OCI-LY1 (cell line): ENCODE results near the gene C16orf90.

Source experiments
- EZH2 ChIP-seq: fragments of 200-600 bp; sonication (generic), shearing (Covaris generic); IDR thresholded peaks from 2 replicates; pipeline ENCODE4 v1.8.0; 2017; ENCODE audit warnings: borderline replicate concordance, mixed run types, mild to moderate bottlenecking, antibody characterized with exemption, low read length, moderate library complexity, mixed read lengths
- TF ChIP-seq, protein P1 (sequence below): fragments of 200-600 bp; sonication (generic), shearing (Covaris generic); IDR thresholded peaks from 2 replicates; pipeline ENCODE4 v1.5.1; 2017; ENCODE audit warnings: mild to moderate bottlenecking, antibody characterized with exemption, low read length, moderate library complexity, mixed read lengths

DNA sequence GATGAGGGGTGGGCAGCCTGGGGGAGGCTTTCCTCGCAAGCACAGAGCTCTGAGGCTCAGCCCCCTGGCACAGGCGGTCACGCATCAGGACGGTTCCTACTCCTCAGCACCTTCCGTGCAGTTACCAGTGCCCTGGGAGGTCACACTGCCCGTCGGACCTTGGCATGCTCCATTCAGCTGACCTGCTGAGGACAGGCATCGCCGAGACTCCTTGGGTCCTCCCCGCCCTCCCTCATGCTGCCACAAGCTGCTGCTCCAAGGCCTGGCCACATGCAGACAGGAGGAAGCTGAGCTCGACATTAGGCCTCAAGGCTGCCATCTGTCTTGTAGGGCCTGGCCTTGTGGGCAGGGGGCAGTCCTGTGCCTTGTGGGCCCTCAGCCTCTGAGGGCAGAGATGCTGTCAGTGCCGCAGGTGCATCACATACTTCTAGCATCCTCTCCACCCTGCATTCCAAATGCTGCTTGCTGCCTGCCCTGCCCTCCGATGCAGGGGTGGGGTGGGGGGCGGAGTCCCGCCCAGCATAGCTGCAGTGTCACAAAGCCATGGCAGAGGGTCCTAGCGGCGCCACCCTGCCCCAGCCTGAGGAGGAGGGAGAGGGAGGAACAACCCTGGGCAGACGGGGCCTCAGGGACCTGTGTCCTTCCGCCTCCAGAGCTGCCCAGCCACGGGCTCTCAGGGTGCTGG lies 9.3 kb downstream of the C16orf90 start:
- TF ChIP-seq, protein P1, sequence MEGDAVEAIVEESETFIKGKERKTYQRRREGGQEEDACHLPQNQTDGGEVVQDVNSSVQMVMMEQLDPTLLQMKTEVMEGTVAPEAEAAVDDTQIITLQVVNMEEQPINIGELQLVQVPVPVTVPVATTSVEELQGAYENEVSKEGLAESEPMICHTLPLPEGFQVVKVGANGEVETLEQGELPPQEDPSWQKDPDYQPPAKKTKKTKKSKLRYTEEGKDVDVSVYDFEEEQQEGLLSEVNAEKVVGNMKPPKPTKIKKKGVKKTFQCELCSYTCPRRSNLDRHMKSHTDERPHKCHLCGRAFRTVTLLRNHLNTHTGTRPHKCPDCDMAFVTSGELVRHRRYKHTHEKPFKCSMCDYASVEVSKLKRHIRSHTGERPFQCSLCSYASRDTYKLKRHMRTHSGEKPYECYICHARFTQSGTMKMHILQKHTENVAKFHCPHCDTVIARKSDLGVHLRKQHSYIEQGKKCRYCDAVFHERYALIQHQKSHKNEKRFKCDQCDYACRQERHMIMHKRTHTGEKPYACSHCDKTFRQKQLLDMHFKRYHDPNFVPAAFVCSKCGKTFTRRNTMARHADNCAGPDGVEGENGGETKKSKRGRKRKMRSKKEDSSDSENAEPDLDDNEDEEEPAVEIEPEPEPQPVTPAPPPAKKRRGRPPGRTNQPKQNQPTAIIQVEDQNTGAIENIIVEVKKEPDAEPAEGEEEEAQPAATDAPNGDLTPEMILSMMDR = no peak
- TF ChIP-seq EZH2 = no peak
